HepG2 (cell line): Measurements from ENCODE around the gene SYNE2.

Experiments used
- POLR2A ChIP-seq, 2 experiments: IDR thresholded peaks; 2 replicates each; pipeline ENCODE4 v1.6.1; 2011; ENCODE audit warnings: low read depth in 2 of 2, low read length in 2 of 2, mild to moderate bottlenecking in 1 of 2, moderate library complexity in 1 of 2; ENCODE audit not compliant: insufficient read depth in 1 of 2
- ZNF510 ChIP-seq: sonication (generic); formaldehyde crosslinking; IDR thresholded peaks from 2 replicates; pipeline ENCODE4 v1.4.0; 2020; ENCODE audit warnings: low read depth, mild to moderate bottlenecking, missing genetic modification reagents

DNA sequence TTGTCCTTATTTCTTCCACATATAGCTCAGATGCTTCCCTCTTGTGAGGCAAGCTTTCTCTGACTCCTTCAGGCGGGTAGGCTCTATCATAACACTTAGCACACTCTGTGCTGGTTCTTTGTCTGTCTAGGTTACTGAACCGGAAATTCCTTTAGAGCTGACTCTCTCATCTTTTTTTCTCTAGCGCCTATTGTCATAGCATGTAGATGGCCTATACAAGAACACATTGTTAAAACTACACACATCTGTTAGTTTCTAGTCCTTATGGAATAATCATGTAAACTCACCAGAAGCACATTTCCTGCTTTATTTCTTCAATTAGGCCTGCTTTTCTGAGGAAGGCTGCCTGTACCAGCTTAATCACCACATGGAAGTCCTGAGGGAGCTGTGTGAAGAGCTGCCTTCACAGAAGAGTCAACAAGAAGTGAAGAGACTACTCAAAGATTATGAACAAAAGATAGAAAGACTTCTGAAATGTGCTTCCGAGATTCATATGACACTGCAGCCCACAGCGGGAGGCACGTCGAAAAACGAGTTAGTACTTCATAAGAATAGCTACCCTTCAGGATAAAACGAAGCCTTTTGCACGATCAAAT, 143.9 kb downstream of the SYNE2 start:
- no peak for TF ChIP-seq POLR2A (IDR thresholded peaks at IDR 0.05; ENCODE audit: insufficient read depth in 1 of 2, low read depth in 2 of 2, low read length in 2 of 2)
- no peak for TF ChIP-seq ZNF510
